Esophagus muscularis mucosa (tissue), 4 donors: ENCODE results near the gene LIPC. TPM values are rescaled to one million over a fixed set of nuclear protein-coding genes. Genes with fewer than 3 reads are reported as not detected.
"Not testable (repeated sequence)": the region's sequence is repeated elsewhere in the genome, so short reads cannot be mapped to it uniquely, and the experiment has no call there.

ENCODE experiments used
- DNase-seq: peaks from one replicate; pipeline ENCODE4 v3.0.0-alpha.2; 2017; ENCODE audit errors: extremely low spot score
- H3K27ac ChIP-seq, 4 donors: fragments of 200-600 bp; sonication (generic); replicated peaks in 1 of 4; 1 replicate in 3 of 4; 2 replicates in 1 of 4; pipeline ENCODE4 v1.5.1; 2016 to 2019; ENCODE audit warnings: mild to moderate bottlenecking in 1 of 4
- H3K27me3 ChIP-seq, 4 donors: fragments of 200-600 bp; sonication (generic); one replicate each; pipeline versions ENCODE4 v1.5.1 to v1.6.0; 2016 to 2019
- H3K36me3 ChIP-seq, 4 donors: fragments of 200-600 bp; sonication (generic); one replicate each; pipeline ENCODE4 v1.5.1; 2016 to 2019
- H3K4me1 ChIP-seq, 4 donors: fragments of 200-600 bp; sonication (generic); one replicate each; pipeline ENCODE4 v1.5.1; 2016 to 2019
- H3K4me3 ChIP-seq, 4 donors: fragments of 200-600 bp; sonication (generic); 1 replicate in 2 of 4; 2 replicates in 2 of 4; pipeline ENCODE4 v1.5.1; 2016 to 2019; ENCODE audit warnings: mild to moderate bottlenecking in 4 of 4, moderate library complexity in 1 of 4
- H3K9me3 ChIP-seq, 4 donors: fragments of 200-600 bp; sonication (generic); 1 replicate in 3 of 4; 2 replicates in 1 of 4; pipeline ENCODE4 v1.5.1; 2016 to 2019
- CTCF ChIP-seq, 3 experiments: fragments of 200-600 bp in 2 of 3; fragments of 450-650 bp in 1 of 3; sonication (generic) in 2 of 3; IDR thresholded peaks; one replicate each; pipeline ENCODE4 v1.5.1; 2017 to 2019; ENCODE audit warnings: antibody characterized with exemption in 3 of 3, mild to moderate bottlenecking in 2 of 3, moderate library complexity in 1 of 3
- EP300 ChIP-seq: sonication (generic); formaldehyde crosslinking; IDR thresholded peaks from one replicate; pipeline ENCODE4 v1.6.1; 2017; ENCODE audit warnings: antibody characterized with exemption
- POLR2A ChIP-seq: fragments of 450-650 bp; IDR thresholded peaks from one replicate; pipeline ENCODE4 v1.6.1; 2017; ENCODE audit warnings: antibody characterized with exemption, moderate library complexity, mild to moderate bottlenecking, low read depth
- POLR2AphosphoS5 ChIP-seq, 2 donors: sonication (generic); formaldehyde crosslinking; IDR thresholded peaks; one replicate each; pipeline ENCODE4 v1.6.1; 2017; ENCODE audit warnings: antibody characterized with exemption in 2 of 2
- WGBS: methylation state at CpG from one replicate; pipeline ENCODE4 v1.1.5; 2018; 5-methylcytosine and 5-hydroxymethylcytosine counted together
- intact Hi-C: fragments of 100-400 bp; cut with DNase I; formaldehyde crosslinking; loops from one replicate; pipeline ENCODE4 v1.15.1; 2023
- total RNA-seq, 4 donors: library from RNA; depleted of rRNA; stranded (reverse); fragments of >200 nt; gene quantifications; one replicate each; pipeline versions ENCODE4 v1.1.0 to v1.2.1, GENCODE V29; 2016

The LIPC gene
- total RNA-seq, 4 donors from 2014 or later: 0.06 to 0.63 (median 0.37) TPM

GRCh38 chr15:58602823-58603222, 171.0 kb downstream of the LIPC start:
- DNase-seq: no peak
- 80% methylated on average over 2 of the region's 2 CpGs for WGBS
- Histone ChIP-seq H3K36me3 (peaks cover 0 to 51% (median 10%) of the 10 kb centered on the region in 4 donors), H3K4me3 (no peak overlapping the region), H3K27me3 (no peaks in the 10 kb centered on the region), H3K9me3 (no peaks in the 10 kb centered on the region), H3K4me1 (no peaks in the 10 kb centered on the region), H3K27ac (no peak overlapping the region)
- intact Hi-C loops: no loop called here
- TF ChIP-seq EP300: no peak
- no peak for TF ChIP-seq CTCF (IDR thresholded peaks at IDR 0.05)
- no peak for TF ChIP-seq POLR2A
- TF ChIP-seq POLR2AphosphoS5 (IDR thresholded peaks at IDR 0.05): no peak

DNA sequence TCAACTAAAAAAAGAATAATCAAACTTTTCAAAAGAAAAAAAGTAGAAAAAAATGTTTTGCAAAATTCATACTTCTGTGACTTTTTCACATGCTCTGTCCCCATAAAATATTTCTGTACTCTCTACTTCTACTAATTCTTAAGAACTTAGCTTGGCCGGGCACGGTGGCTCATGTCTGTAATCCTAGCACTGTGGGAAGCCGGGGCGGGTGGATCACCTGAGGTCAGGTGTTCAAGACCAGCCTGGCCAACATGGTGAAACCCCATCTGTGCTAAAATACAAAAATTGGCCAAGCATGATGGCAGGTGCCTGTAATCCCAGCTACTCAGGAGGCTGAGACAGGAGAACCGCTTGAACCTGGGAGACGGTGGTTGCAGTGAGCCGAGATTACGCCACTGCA, 172.1 kb downstream of the LIPC start:
- H3K4me3 ChIP-seq, H3K27me3 ChIP-seq, H3K9me3 ChIP-seq, H3K27ac ChIP-seq, intact Hi-C loops, H3K4me1 ChIP-seq, DNase-seq: not testable (repeated sequence)
- H3K36me3 ChIP-seq: peaks cover 0 to 44% (median 10%) of the 10 kb centered on the region in 4 donors
- WGBS: 94% methylated on average over 8 of the region's 8 CpGs

DNA sequence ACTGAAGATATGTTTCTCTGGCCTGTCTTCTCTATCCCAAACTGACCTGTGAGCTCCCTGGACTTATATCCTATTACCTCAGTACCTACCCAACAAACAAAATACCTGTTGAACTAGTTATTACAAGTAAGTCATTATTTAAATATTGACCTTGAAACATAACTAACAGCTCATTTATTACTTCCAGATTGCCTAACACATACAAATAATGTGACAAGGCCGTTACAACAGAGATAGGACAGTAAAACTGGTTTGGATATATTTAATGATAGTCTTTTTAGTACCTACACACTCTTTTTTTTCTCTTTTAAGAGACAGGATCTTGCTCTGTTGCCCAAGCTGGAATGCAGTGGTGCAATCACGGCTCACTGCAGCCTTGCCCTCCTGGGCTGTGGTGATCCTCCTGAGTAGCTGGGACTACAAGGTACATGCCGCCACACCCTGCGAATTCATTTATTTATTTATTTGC, 172.7 kb downstream of the LIPC start:
- peaks cover 0 to 39% (median 12%) of the 10 kb centered on the region in 4 donors for H3K36me3 ChIP-seq
- H3K4me1 ChIP-seq: no peaks in the 10 kb centered on the region
- WGBS: 97% methylated on average over 4 of the region's 4 CpGs
- no peaks in the 10 kb centered on the region for H3K9me3 ChIP-seq
- DNase-seq: no peak
- intact Hi-C loops: no loop called here
- no peak overlapping the region for H3K27ac ChIP-seq
- no peak for TF ChIP-seq EP300
- no peak for TF ChIP-seq POLR2A
- no peak for TF ChIP-seq POLR2AphosphoS5 (IDR thresholded peaks at IDR 0.05)
- TF ChIP-seq CTCF (IDR thresholded peaks at IDR 0.05): no peak
- no peak overlapping the region for H3K4me3 ChIP-seq
- H3K27me3 ChIP-seq: no peaks in the 10 kb centered on the region

DNA sequence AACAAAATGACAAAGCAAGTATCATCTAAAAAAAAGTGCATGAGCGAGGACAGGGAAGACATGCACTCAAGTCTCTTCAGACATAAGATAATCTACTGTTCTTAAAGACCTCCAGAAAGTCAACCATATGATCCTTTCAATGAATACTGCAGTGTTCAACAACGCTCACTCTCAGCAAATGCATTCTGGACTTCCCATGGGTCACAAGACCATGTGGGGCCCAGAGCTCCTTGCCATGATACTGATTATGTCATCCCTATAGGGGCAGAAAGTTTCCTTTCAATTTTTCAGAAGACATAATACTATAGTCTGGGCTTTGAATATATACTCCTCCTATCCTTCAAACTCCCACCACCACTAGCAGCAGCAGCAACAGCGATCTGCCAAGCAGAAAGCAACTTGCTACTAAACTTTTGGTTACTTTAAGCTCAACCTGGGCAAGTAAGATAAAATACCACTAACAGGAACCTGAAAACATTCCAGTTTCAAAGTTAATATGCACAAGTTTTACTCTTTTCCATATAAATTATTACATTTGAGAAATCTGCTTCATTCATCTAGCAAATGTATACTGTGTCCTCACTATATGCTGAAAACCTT, 174.2 kb downstream of the LIPC start:
- H3K9me3 ChIP-seq: no peaks in the 10 kb centered on the region
- intact Hi-C loops: no loop called here
- no peaks in the 10 kb centered on the region for H3K4me1 ChIP-seq
- 92% methylated on average over 3 of the region's 3 CpGs for WGBS
- TF ChIP-seq POLR2A: no peak
- no peak for TF ChIP-seq EP300
- no peak for TF ChIP-seq POLR2AphosphoS5 (IDR thresholded peaks at IDR 0.05)
- TF ChIP-seq CTCF (IDR thresholded peaks at IDR 0.05): no peak
- H3K36me3 ChIP-seq: peaks cover 0 to 50% (median 24%) of the 10 kb centered on the region in 4 donors
- no peak overlapping the region for H3K27ac ChIP-seq
- H3K4me3 ChIP-seq: no peak overlapping the region
- no peak for DNase-seq
- no peaks in the 10 kb centered on the region for H3K27me3 ChIP-seq

DNA sequence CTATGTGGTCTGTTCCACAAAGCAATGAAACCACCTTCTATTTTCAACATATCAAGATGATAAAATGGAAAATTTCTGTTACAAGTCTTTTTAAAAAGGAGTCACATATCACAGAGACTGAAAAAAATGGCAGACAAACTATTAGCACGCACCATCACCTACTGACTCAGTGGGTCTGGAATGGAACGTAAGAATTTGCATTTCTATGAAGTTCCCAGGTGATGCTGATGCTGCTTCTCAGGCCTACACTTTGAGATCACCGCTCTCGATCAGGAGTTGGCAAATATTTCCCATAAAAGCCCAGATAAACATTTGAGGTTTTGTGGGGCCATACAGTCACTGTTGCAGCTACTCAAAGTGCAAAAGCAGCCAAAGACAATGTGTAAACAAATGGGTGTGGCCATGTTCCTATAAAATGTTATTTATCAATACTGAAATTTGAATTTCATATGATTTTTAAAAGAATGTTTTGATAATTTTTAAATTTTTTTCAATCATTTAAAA, 174.8 kb downstream of the LIPC start:
- H3K4me1 ChIP-seq: no peaks in the 10 kb centered on the region
- H3K4me3 ChIP-seq: no peak overlapping the region
- no peaks in the 10 kb centered on the region for H3K9me3 ChIP-seq
- intact Hi-C loops: no loop called here
- no peaks in the 10 kb centered on the region for H3K27me3 ChIP-seq
- 99% methylated on average over 4 of the region's 4 CpGs for WGBS
- H3K36me3 ChIP-seq: peaks cover 0 to 47% (median 22%) of the 10 kb centered on the region in 4 donors
- no peak for TF ChIP-seq POLR2A
- TF ChIP-seq CTCF (IDR thresholded peaks at IDR 0.05): no peak
- no peak for TF ChIP-seq POLR2AphosphoS5 (IDR thresholded peaks at IDR 0.05)
- no peak for TF ChIP-seq EP300
- H3K27ac ChIP-seq: no peak overlapping the region
- no peak for DNase-seq
